ENCODE measurements around the gene FOXN1.

DNA sequence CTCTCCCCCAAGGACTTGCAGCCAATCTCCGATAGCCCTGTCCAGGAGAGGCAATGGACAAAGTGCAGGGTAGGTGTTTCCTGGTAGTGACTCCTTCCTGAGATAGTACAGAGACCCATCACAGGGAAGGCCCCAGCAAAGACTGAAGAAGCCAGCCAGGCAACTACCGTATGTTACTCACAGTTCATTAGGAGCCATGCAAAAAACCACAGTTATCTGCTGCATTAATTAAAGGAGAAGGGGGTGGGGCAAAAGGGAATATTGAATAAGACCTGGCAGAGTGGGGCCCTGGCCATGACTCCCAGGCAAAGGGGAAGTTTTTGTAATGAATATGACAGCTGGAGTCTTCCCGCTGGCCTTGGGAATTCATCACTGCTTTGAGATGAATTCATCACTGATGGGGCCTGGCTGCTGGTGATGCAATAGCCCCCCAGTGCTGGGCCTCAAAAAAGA lies 35.2 kb upstream of the FOXN1 start:
- TF ChIP-seq, protein P1, sequence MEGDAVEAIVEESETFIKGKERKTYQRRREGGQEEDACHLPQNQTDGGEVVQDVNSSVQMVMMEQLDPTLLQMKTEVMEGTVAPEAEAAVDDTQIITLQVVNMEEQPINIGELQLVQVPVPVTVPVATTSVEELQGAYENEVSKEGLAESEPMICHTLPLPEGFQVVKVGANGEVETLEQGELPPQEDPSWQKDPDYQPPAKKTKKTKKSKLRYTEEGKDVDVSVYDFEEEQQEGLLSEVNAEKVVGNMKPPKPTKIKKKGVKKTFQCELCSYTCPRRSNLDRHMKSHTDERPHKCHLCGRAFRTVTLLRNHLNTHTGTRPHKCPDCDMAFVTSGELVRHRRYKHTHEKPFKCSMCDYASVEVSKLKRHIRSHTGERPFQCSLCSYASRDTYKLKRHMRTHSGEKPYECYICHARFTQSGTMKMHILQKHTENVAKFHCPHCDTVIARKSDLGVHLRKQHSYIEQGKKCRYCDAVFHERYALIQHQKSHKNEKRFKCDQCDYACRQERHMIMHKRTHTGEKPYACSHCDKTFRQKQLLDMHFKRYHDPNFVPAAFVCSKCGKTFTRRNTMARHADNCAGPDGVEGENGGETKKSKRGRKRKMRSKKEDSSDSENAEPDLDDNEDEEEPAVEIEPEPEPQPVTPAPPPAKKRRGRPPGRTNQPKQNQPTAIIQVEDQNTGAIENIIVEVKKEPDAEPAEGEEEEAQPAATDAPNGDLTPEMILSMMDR (IDR thresholded peaks at IDR 0.05; ENCODE audit: poor library complexity) = no peak
- TF ChIP-seq EZH2 (IDR thresholded peaks at IDR 0.05; ENCODE audit: borderline replicate concordance) (no peak), EZH2phosphoT487 (IDR thresholded peaks at IDR 0.05; ENCODE audit: low read depth, severe bottlenecking, unreplicated experiment) (no peak)
